Lung (tissue), 12 donors: ENCODE measurements around the gene FHOD1. TPM values are rescaled to one million over a fixed set of nuclear protein-coding genes. Genes with fewer than 3 reads are reported as not detected.

Experiments used
- ATAC-seq: fragments of 200-7000 bp; cut with Tn5 transposase; one replicate; pipeline ENCODE4 v1.9.1; 2020; ENCODE audit warnings: moderate number of reproducible peaks; ENCODE audit not compliant: insufficient read depth, low FRiP score
- DNase-seq, 3 donors: peaks; one replicate each; pipeline ENCODE4 v3.0.0-alpha.2; 2013 to 2017
- H3K27ac ChIP-seq, 2 donors: one replicate each; pipeline ENCODE4 v1.5.1; 2013; ENCODE audit warnings: mild to moderate bottlenecking in 2 of 2, moderate library complexity in 2 of 2, control low read depth in 1 of 2, inconsistent platforms in 1 of 2, low read depth in 1 of 2, low read length in 1 of 2
- H3K27me3 ChIP-seq, 3 donors: one replicate each; pipeline ENCODE4 v1.5.1; 2013; ENCODE audit warnings: low read length in 2 of 3; ENCODE audit not compliant: control insufficient read depth in 3 of 3, insufficient read depth in 3 of 3
- H3K36me3 ChIP-seq, 4 donors: one replicate each; pipeline ENCODE4 v1.5.1; 2013; ENCODE audit warnings: low read length in 4 of 4, mild to moderate bottlenecking in 1 of 4, moderate library complexity in 1 of 4; ENCODE audit not compliant: control insufficient read depth in 4 of 4, insufficient read depth in 4 of 4
- H3K4me1 ChIP-seq, 5 donors: one replicate each; pipeline ENCODE4 v1.5.1; 2013; ENCODE audit warnings: low read length in 5 of 5, mild to moderate bottlenecking in 2 of 5, moderate library complexity in 1 of 5; ENCODE audit not compliant: control insufficient read depth in 5 of 5, insufficient read depth in 5 of 5
- H3K4me3 ChIP-seq: one replicate; pipeline ENCODE4 v1.5.1; 2013; ENCODE audit warnings: mild to moderate bottlenecking, control low read depth, moderate library complexity
- H3K9ac ChIP-seq, 2 donors: one replicate each; pipeline ENCODE4 v1.5.1; 2013; ENCODE audit warnings: low read length in 2 of 2, control low read depth in 1 of 2; ENCODE audit not compliant: insufficient read depth in 1 of 2
- H3K9me3 ChIP-seq, 4 donors: one replicate each; pipeline ENCODE4 v1.5.1; 2013; ENCODE audit warnings: low read length in 3 of 4, mild to moderate bottlenecking in 1 of 4, moderate library complexity in 1 of 4; ENCODE audit not compliant: control insufficient read depth in 4 of 4, insufficient read depth in 3 of 4
- CTCF ChIP-seq: IDR thresholded peaks from 2 replicates; pipeline ENCODE4 v1.5.1; 2012; ENCODE audit warnings: mild to moderate bottlenecking; ENCODE audit errors: control extremely low read depth, extremely low read depth
- WGBS, 2 donors: extraction: QIAGEN DNeasy Blood & Tissue Kit; methylation state at CpG; one replicate each; pipeline ENCODE4 v1.1.7; 2013; 5-methylcytosine and 5-hydroxymethylcytosine counted together
- polyA plus RNA-seq, 2 donors: library from polyadenylated mRNA; stranded (reverse); fragments of 200-250 nt; gene quantifications; one replicate each; pipeline ENCODE4 v1.2.1, GENCODE V29; 2013
- total RNA-seq, 2 donors: library from RNA; depleted of rRNA in 1 of 2; stranded (reverse); fragments of >200 nt in 1 of 2; gene quantifications; one replicate each; pipeline ENCODE4 v1.2.1, GENCODE V29; 2014 to 2021
- donor health status: control.
- donor health status: control.
- donor health status: Bipolar disorder and iron deficiency.
- donor health status: healthy.
- donor health status: DM: yes; HTN: yes; CAD: no.

The FHOD1 gene
- total and polyA plus RNA-seq, 4 donors: 51.3 to 129 (median 65.5) TPM

- ATAC-seq (no peak), DNase-seq (no peak)
- Histone ChIP-seq H3K4me3 (no peak overlapping the region), H3K27me3 (no peaks in the 10 kb centered on the region), H3K36me3 (no peaks in the 10 kb centered on the region), H3K9ac (peak overlapping the region in 1 of 2 donors; percentile 59), H3K9me3 (no peaks in the 10 kb centered on the region), H3K27ac (peak overlapping the region in 1 of 2 donors; percentile 61), H3K4me1 (peaks cover 0 to 41% (median 12%) of the 10 kb centered on the region in 5 donors)
- WGBS, 2 donors: 4 to 5% methylated on average over 11 of the region's 11 CpGs
- no peak for TF ChIP-seq CTCF
These were observed 64.0 kb downstream of the FHOD1 start for GRCh38 chr16:67183284-67183626.

GRCh38 chr16:67182288-67182687 lies 65.0 kb downstream of the FHOD1 start:
- WGBS, 2 donors: 71 to 82% methylated on average over 2 of the region's 2 CpGs
- no peak overlapping the region for H3K27ac ChIP-seq
- DNase-seq (no peak), ATAC-seq (no peak)
- no peak overlapping the region for H3K4me3 ChIP-seq
- H3K27me3 ChIP-seq: no peaks in the 10 kb centered on the region
- no peak overlapping the region for H3K9ac ChIP-seq
- no peaks in the 10 kb centered on the region for H3K9me3 ChIP-seq
- H3K4me1 ChIP-seq: peaks cover 0 to 48% (median 12%) of the 10 kb centered on the region in 5 donors
- no peak for TF ChIP-seq CTCF
- no peaks in the 10 kb centered on the region for H3K36me3 ChIP-seq

- Histone ChIP-seq H3K9me3 (no peaks in the 10 kb centered on the region), H3K27ac (peak overlapping the region in 1 of 2 donors; percentile 20), H3K4me3 (no peak overlapping the region), H3K9ac (no peak overlapping the region), H3K4me1 (peaks cover 0 to 57% (median 14%) of the 10 kb centered on the region in 5 donors), H3K27me3 (no peaks in the 10 kb centered on the region), H3K36me3 (peaks cover 0 to 1% (median 0%) of the 10 kb centered on the region in 4 donors)
- ATAC-seq (no peak), DNase-seq (peak in 1 of 3 donors; percentile 39)
- no peak for TF ChIP-seq CTCF
- 68 to 81% methylated on average over 2 of the region's 2 CpGs for WGBS, 2 donors
These were observed 65.9 kb downstream of the FHOD1 start for GRCh38 chr16:67181346-67181745.

- WGBS, 2 donors: 93 to 95% methylated on average over 16 of the region's 16 CpGs
- TF ChIP-seq CTCF: no peak
- H3K4me1 ChIP-seq: peaks cover 0 to 57% (median 19%) of the 10 kb centered on the region in 5 donors
- no peak overlapping the region for H3K27ac ChIP-seq
- H3K9ac ChIP-seq: no peak overlapping the region
- ATAC-seq (no peak), DNase-seq (no peak)
- H3K36me3 ChIP-seq: peaks cover 0 to 1% (median 0%) of the 10 kb centered on the region in 4 donors
- H3K27me3 ChIP-seq: no peaks in the 10 kb centered on the region
- no peaks in the 10 kb centered on the region for H3K9me3 ChIP-seq
- no peak overlapping the region for H3K4me3 ChIP-seq
These were observed 67.1 kb downstream of the FHOD1 start for GRCh38 chr16:67180166-67180565.
